ENCODE data around the gene SGIP1. TPM values are rescaled to one million over a fixed set of nuclear protein-coding genes. Genes with fewer than 3 reads are reported as not detected.

SGIP1 gene
- total RNA-seq, 2 experiments from 2014 or later = not detected

- peaks cover 4% of the 10 kb centered on the region for H3K27me3 Mint-ChIP-seq (ENCODE audit: low read depth)
- no peak overlapping the region for H3K4me3 Mint-ChIP-seq
- H3K4me1 Mint-ChIP-seq (ENCODE audit: low read depth) = no peaks in the 10 kb centered on the region
- no peak overlapping the region for H3K27ac Mint-ChIP-seq
- H3K9me3 Mint-ChIP-seq (ENCODE audit: insufficient read depth) = no peaks in the 10 kb centered on the region
- no peak for DNase-seq
- ChIA-PET POLR2A (no interaction called here), CTCF (no interaction called here)
- no peaks in the 10 kb centered on the region for H3K36me3 Mint-ChIP-seq (ENCODE audit: low read depth)
- ATAC-seq = no peak
Measured at GRCh38 chr1:66676613-66677298, 142.8 kb downstream of the SGIP1 start.

- no peaks in the 10 kb centered on the region for H3K9me3 Mint-ChIP-seq (ENCODE audit: insufficient read depth)
- ChIA-PET POLR2A (no interaction called here), CTCF (no interaction called here)
Measured at GRCh38 chr1:66678146-66678545, 144.2 kb downstream of the SGIP1 start.

GRCh38 chr1:66679140-66679539 is 145.2 kb downstream of the SGIP1 start:
- H3K27me3 Mint-ChIP-seq (ENCODE audit: low read depth) = peaks cover 4% of the 10 kb centered on the region
- peaks cover 3% of the 10 kb centered on the region for H3K4me1 Mint-ChIP-seq (ENCODE audit: low read depth)
- ATAC-seq (no peak), DNase-seq (no peak)
- H3K27ac Mint-ChIP-seq = no peak overlapping the region
- H3K9me3 Mint-ChIP-seq (ENCODE audit: insufficient read depth) = no peaks in the 10 kb centered on the region
- ChIA-PET POLR2A (no interaction called here), CTCF (no interaction called here)
- no peaks in the 10 kb centered on the region for H3K36me3 Mint-ChIP-seq (ENCODE audit: low read depth)
- no peak overlapping the region for H3K4me3 Mint-ChIP-seq

More at GRCh38 chr1:66678146-66678545, 144.2 kb downstream of the SGIP1 start:
- Mint-ChIP-seq H3K27ac (no peak overlapping the region), H3K4me1 (ENCODE audit: low read depth) (no peaks in the 10 kb centered on the region), H3K36me3 (ENCODE audit: low read depth) (no peaks in the 10 kb centered on the region), H3K27me3 (ENCODE audit: low read depth) (peaks cover 4% of the 10 kb centered on the region), H3K4me3 (no peak overlapping the region)
- ATAC-seq = no peak
- DNase-seq = no peak

GRCh38 chr1:66681686-66682085 is 147.7 kb downstream of the SGIP1 start:
- Mint-ChIP-seq H3K36me3 (ENCODE audit: low read depth) (no peaks in the 10 kb centered on the region), H3K4me3 (no peak overlapping the region), H3K27ac (no peak overlapping the region), H3K27me3 (ENCODE audit: low read depth) (peaks cover 4% of the 10 kb centered on the region), H3K4me1 (ENCODE audit: low read depth) (peaks cover 6% of the 10 kb centered on the region), H3K9me3 (ENCODE audit: insufficient read depth) (no peaks in the 10 kb centered on the region)
- DNase-seq (no peak), ATAC-seq (no peak)
- POLR2A ChIA-PET = no interaction called here
- CTCF ChIA-PET = no interaction called here

- DNase-seq (no peak), ATAC-seq (no peak)
- Mint-ChIP-seq H3K27ac (no peak overlapping the region), H3K9me3 (ENCODE audit: insufficient read depth) (no peaks in the 10 kb centered on the region), H3K27me3 (ENCODE audit: low read depth) (peaks cover 4% of the 10 kb centered on the region), H3K36me3 (ENCODE audit: low read depth) (no peaks in the 10 kb centered on the region), H3K4me3 (no peak overlapping the region), H3K4me1 (ENCODE audit: low read depth) (peaks cover 6% of the 10 kb centered on the region)
- POLR2A ChIA-PET = interaction anchor here (0.7 kb wide), 1 partner anchor 186 kb away, joined by 3 read pairs; no protein-coding TSS in a partner anchor
- CTCF ChIA-PET = no interaction called here
Measured at GRCh38 chr1:66682106-66682505, 148.2 kb downstream of the SGIP1 start.

- ChIA-PET POLR2A (no interaction called here), CTCF (interaction anchor here (0.8 to 1.1 kb wide), 2 partner anchors 9 to 42 kb away, joined by 3 to 4 read pairs; no protein-coding TSS in a partner anchor)
- no peak overlapping the region for H3K27ac Mint-ChIP-seq
- DNase-seq (no peak), ATAC-seq (no peak)
- H3K36me3 Mint-ChIP-seq (ENCODE audit: low read depth) = no peaks in the 10 kb centered on the region
- no peaks in the 10 kb centered on the region for H3K9me3 Mint-ChIP-seq (ENCODE audit: insufficient read depth)
- no peak overlapping the region for H3K4me3 Mint-ChIP-seq
- peaks cover 6% of the 10 kb centered on the region for H3K27me3 Mint-ChIP-seq (ENCODE audit: low read depth)
- H3K4me1 Mint-ChIP-seq (ENCODE audit: low read depth) = peaks cover 6% of the 10 kb centered on the region
Measured at GRCh38 chr1:66684353-66684752, 150.4 kb downstream of the SGIP1 start.

- no peak overlapping the region for H3K27ac Mint-ChIP-seq
- ATAC-seq (no peak), DNase-seq (no peak)
- peaks cover 6% of the 10 kb centered on the region for H3K4me1 Mint-ChIP-seq (ENCODE audit: low read depth)
- H3K27me3 Mint-ChIP-seq (ENCODE audit: low read depth) = peaks cover 3% of the 10 kb centered on the region
- H3K4me3 Mint-ChIP-seq = no peak overlapping the region
- H3K9me3 Mint-ChIP-seq (ENCODE audit: insufficient read depth) = no peaks in the 10 kb centered on the region
- ChIA-PET CTCF (no interaction called here), POLR2A (no interaction called here)
- H3K36me3 Mint-ChIP-seq (ENCODE audit: low read depth) = no peaks in the 10 kb centered on the region
Measured at GRCh38 chr1:66685265-66685664, 151.3 kb downstream of the SGIP1 start.

GRCh38 chr1:66685670-66686069 is 151.7 kb downstream of the SGIP1 start:
- no peak for DNase-seq
- H3K9me3 Mint-ChIP-seq (ENCODE audit: insufficient read depth) = no peaks in the 10 kb centered on the region
- POLR2A ChIA-PET = no interaction called here
- CTCF ChIA-PET = no interaction called here
- H3K4me3 Mint-ChIP-seq = no peak overlapping the region
- ATAC-seq = no peak
- H3K27ac Mint-ChIP-seq = no peak overlapping the region
- peaks cover 6% of the 10 kb centered on the region for H3K4me1 Mint-ChIP-seq (ENCODE audit: low read depth)
- H3K36me3 Mint-ChIP-seq (ENCODE audit: low read depth) = no peaks in the 10 kb centered on the region
- H3K27me3 Mint-ChIP-seq (ENCODE audit: low read depth) = peaks cover 3% of the 10 kb centered on the region

GRCh38 chr1:66686406-66686805 is 152.5 kb downstream of the SGIP1 start:
- Mint-ChIP-seq H3K9me3 (ENCODE audit: insufficient read depth) (no peaks in the 10 kb centered on the region), H3K27ac (no peak overlapping the region), H3K4me1 (ENCODE audit: low read depth) (peaks cover 6% of the 10 kb centered on the region), H3K36me3 (ENCODE audit: low read depth) (no peaks in the 10 kb centered on the region), H3K27me3 (ENCODE audit: low read depth) (peaks cover 3% of the 10 kb centered on the region), H3K4me3 (no peak overlapping the region)
- DNase-seq = no peak
- CTCF ChIA-PET = no interaction called here
- POLR2A ChIA-PET = no interaction called here
- no peak for ATAC-seq

GRCh38 chr1:66687358-66687757 is 153.4 kb downstream of the SGIP1 start:
- no peak overlapping the region for H3K27ac Mint-ChIP-seq
- ATAC-seq = no peak
- H3K4me3 Mint-ChIP-seq = no peak overlapping the region
- no peaks in the 10 kb centered on the region for H3K9me3 Mint-ChIP-seq (ENCODE audit: insufficient read depth)
- no peaks in the 10 kb centered on the region for H3K36me3 Mint-ChIP-seq (ENCODE audit: low read depth)
- peaks cover 8% of the 10 kb centered on the region for H3K4me1 Mint-ChIP-seq (ENCODE audit: low read depth)
- H3K27me3 Mint-ChIP-seq (ENCODE audit: low read depth) = peaks cover 3% of the 10 kb centered on the region
- DNase-seq = no peak
- ChIA-PET POLR2A (no interaction called here), CTCF (no interaction called here)

GRCh38 chr1:66690666-66691381 is 156.9 kb downstream of the SGIP1 start:
- ATAC-seq = no peak
- Mint-ChIP-seq H3K27me3 (ENCODE audit: low read depth) (peaks cover 6% of the 10 kb centered on the region), H3K4me1 (ENCODE audit: low read depth) (peaks cover 3% of the 10 kb centered on the region), H3K4me3 (no peak overlapping the region), H3K36me3 (ENCODE audit: low read depth) (no peaks in the 10 kb centered on the region), H3K9me3 (ENCODE audit: insufficient read depth) (no peaks in the 10 kb centered on the region), H3K27ac (no peak overlapping the region)
- CTCF ChIA-PET = no interaction called here
- POLR2A ChIA-PET = no interaction called here
- DNase-seq = no peak

GRCh38 chr1:66692681-66693080 is 158.7 kb downstream of the SGIP1 start:
- no peak overlapping the region for H3K27ac Mint-ChIP-seq
- peaks cover 3% of the 10 kb centered on the region for H3K4me1 Mint-ChIP-seq (ENCODE audit: low read depth)
- H3K9me3 Mint-ChIP-seq (ENCODE audit: insufficient read depth) = no peaks in the 10 kb centered on the region
- H3K27me3 Mint-ChIP-seq (ENCODE audit: low read depth) = peaks cover 4% of the 10 kb centered on the region
- H3K4me3 Mint-ChIP-seq = no peak overlapping the region
- ATAC-seq (no peak), DNase-seq (no peak)
- no peaks in the 10 kb centered on the region for H3K36me3 Mint-ChIP-seq (ENCODE audit: low read depth)
- ChIA-PET POLR2A (no interaction called here), CTCF (no interaction called here)

All from activated CD8-positive, alpha-beta T cell treated with anti-CD3 and anti-CD28 coated beads, Interleukin-2, amount 10 ng/mL, durations not matched to agents 7 days and 5 days (primary cell).